OCI-LY7 (cell line): Measurements from ENCODE around the gene KCNE3.

Experiments
- CTCF ChIP-seq: fragments of 200-600 bp; sonication (generic); conservative IDR thresholded peaks from 2 replicates; pipeline ENCODE4 v1.5.1; 2014; ENCODE audit warnings: mild to moderate bottlenecking, antibody characterized with exemption, low read length, moderate library complexity, mixed read lengths
- EZH2phosphoT487 ChIP-seq: fragments of 200-600 bp; sonication (generic); IDR thresholded peaks from 2 replicates; pipeline ENCODE4 v1.6.1; 2018; ENCODE audit warnings: low read depth, borderline replicate concordance, mild to moderate bottlenecking, mixed run types, antibody characterized with exemption, low read length, moderate library complexity, mixed read lengths

GRCh38 chr11:74412321-74412720 is 55.0 kb downstream of the KCNE3 start:
- TF ChIP-seq CTCF, result no peak
- TF ChIP-seq EZH2phosphoT487, result no peak
